ENCODE measurements around the gene RPL13. TPM values are rescaled to one million over a fixed set of nuclear protein-coding genes. Genes with fewer than 3 reads are reported as not detected.
A peak's percentile ranks its signal among the peaks of the same experiment; 100 is the strongest.

The RPL13 gene
- total RNA-seq, 6 donors from 2014 or later: 1,332 to 3,837 (median 2,323) TPM

GRCh38 chr16:89553733-89554132 lies 6.7 kb upstream of the RPL13 start:
- Histone ChIP-seq H3K9me3 (no peaks in the 10 kb centered on the region), H3K4me3 (no peak overlapping the region), H3K27ac (no peak overlapping the region), H3K4me1 (peaks cover 0 to 7% (median 3%) of the 10 kb centered on the region in 4 donors), H3K36me3 (peaks cover 18 to 85% (median 65%) of the 10 kb centered on the region in 4 donors), H3K27me3 (no peaks in the 10 kb centered on the region)
- DNase-seq (no peak), ATAC-seq (ENCODE audit: low FRiP score in 2 of 2) (no peak)
- WGBS, 2 donors: 87 to 89% methylated on average over 3 to 17 of the region's 18 CpGs
- TF ChIP-seq EP300 (IDR thresholded peaks at IDR 0.05) (no peak), POLR2AphosphoS5 (IDR thresholded peaks at IDR 0.05) (no peak), POLR2A (IDR thresholded peaks at IDR 0.05) (no peak), CTCF (IDR thresholded peaks at IDR 0.05) (no peak)

- TF ChIP-seq POLR2AphosphoS5 (IDR thresholded peaks at IDR 0.05): no peak
- ATAC-seq (ENCODE audit: low FRiP score in 2 of 2): no peak
- Histone ChIP-seq H3K36me3 (peaks cover 15 to 79% (median 60%) of the 10 kb centered on the region in 4 donors), H3K27ac (no peak overlapping the region), H3K4me1 (peaks cover 0 to 13% (median 8%) of the 10 kb centered on the region in 4 donors), H3K9me3 (no peaks in the 10 kb centered on the region), H3K4me3 (no peak overlapping the region), H3K27me3 (no peaks in the 10 kb centered on the region)
- DNase-seq: no peak
- WGBS, 2 donors: 90 to 98% methylated on average over 7 to 11 of the region's 12 CpGs
Observed at GRCh38 chr16:89554343-89554742, 6.1 kb upstream of the RPL13 start.

- DNase-seq (no peak), ATAC-seq (ENCODE audit: low FRiP score in 2 of 2) (no peak)
- WGBS, 2 donors: 95 to 97% methylated on average over 14 to 16 of the region's 16 CpGs
- H3K36me3 ChIP-seq: peaks cover 13 to 69% (median 52%) of the 10 kb centered on the region in 4 donors
- no peaks in the 10 kb centered on the region for H3K27me3 ChIP-seq
- peaks cover 3 to 21% (median 14%) of the 10 kb centered on the region in 4 donors for H3K4me1 ChIP-seq
- no peak overlapping the region for H3K27ac ChIP-seq
- no peaks in the 10 kb centered on the region for H3K9me3 ChIP-seq
- H3K4me3 ChIP-seq: no peak overlapping the region
- TF ChIP-seq CTCF (IDR thresholded peaks at IDR 0.05): no peak
- TF ChIP-seq EP300 (IDR thresholded peaks at IDR 0.05): no peak
- TF ChIP-seq POLR2A (IDR thresholded peaks at IDR 0.05): no peak
Observed at GRCh38 chr16:89555265-89555664, 5.2 kb upstream of the RPL13 start.

- no peak for DNase-seq
- ATAC-seq (ENCODE audit: low FRiP score in 2 of 2): no peak
- Histone ChIP-seq H3K4me3 (no peak overlapping the region), H3K27me3 (no peaks in the 10 kb centered on the region), H3K36me3 (peaks cover 13 to 64% (median 47%) of the 10 kb centered on the region in 4 donors), H3K27ac (no peak overlapping the region), H3K4me1 (peaks cover 3 to 21% (median 14%) of the 10 kb centered on the region in 4 donors), H3K9me3 (no peaks in the 10 kb centered on the region)
- TF ChIP-seq POLR2A (IDR thresholded peaks at IDR 0.05) (no peak), EP300 (IDR thresholded peaks at IDR 0.05) (no peak), CTCF (IDR thresholded peaks at IDR 0.05) (no peak)
- WGBS, 2 donors: 84 to 88% methylated on average over 5 to 13 of the region's 13 CpGs
Observed at GRCh38 chr16:89555780-89556179, 4.7 kb upstream of the RPL13 start.

GRCh38 chr16:89556750-89557689 lies 3.5 kb upstream of the RPL13 start:
- TF ChIP-seq CTCF (IDR thresholded peaks at IDR 0.05) (peak; percentile 61 to 76 (median 72)), EP300 (IDR thresholded peaks at IDR 0.05) (no peak)

More at GRCh38 chr16:89556750-89557689, 3.5 kb upstream of the RPL13 start:
- 71 to 85% methylated on average over 20 to 26 of the region's 34 CpGs for WGBS, 2 donors
- Histone ChIP-seq H3K36me3 (peaks cover 5 to 62% (median 44%) of the 10 kb centered on the region in 4 donors), H3K27ac (peak overlapping the region in 1 of 4 donors; percentile 4), H3K9me3 (no peaks in the 10 kb centered on the region), H3K27me3 (no peaks in the 10 kb centered on the region), H3K4me3 (no peak overlapping the region), H3K4me1 (peaks cover 11 to 33% (median 22%) of the 10 kb centered on the region in 4 donors)
- ATAC-seq (ENCODE audit: low FRiP score in 2 of 2) (peak; percentile 34 to 53), DNase-seq (peak in 1 of 2 donors; percentile 77)

Measured in upper lobe of left lung (tissue), 6 donors.